KMS-11 (cell line): ENCODE results near the gene CSF2.

Experiments
- H2AFZ ChIP-seq: fragments of 200-600 bp; sonication (generic); 2 replicates; pipeline ENCODE4 v1.6.1; 2016; ENCODE audit warnings: antibody characterized with exemption, mixed run types, low read depth
- H3K27ac ChIP-seq: fragments of 200-600 bp; sonication (generic); 2 replicates; pipeline ENCODE4 v1.6.1; 2016; ENCODE audit warnings: mild to moderate bottlenecking, mixed run types
- H3K27me3 ChIP-seq: fragments of 200-600 bp; sonication (generic); 2 replicates; pipeline ENCODE4 v1.6.1; 2017; ENCODE audit warnings: mild to moderate bottlenecking, low read depth, mixed run types, moderate library complexity; ENCODE audit not compliant: insufficient read depth
- H3K36me3 ChIP-seq: fragments of 200-600 bp; sonication (generic); 2 replicates; pipeline ENCODE4 v1.6.1; 2017; ENCODE audit warnings: mild to moderate bottlenecking, mixed run types; ENCODE audit not compliant: insufficient read depth
- H3K4me1 ChIP-seq: fragments of 200-600 bp; sonication (generic); 2 replicates; pipeline ENCODE4 v1.6.1; 2016; ENCODE audit warnings: mild to moderate bottlenecking, low read depth, mixed run types; ENCODE audit not compliant: poor library complexity, severe bottlenecking
- H3K4me2 ChIP-seq: fragments of 200-600 bp; sonication (generic); 2 replicates; pipeline ENCODE4 v1.7.0; 2016; ENCODE audit warnings: mild to moderate bottlenecking, mixed run types
- H3K4me3 ChIP-seq: fragments of 200-600 bp; sonication (generic); IDR thresholded peaks from 2 replicates; pipeline ENCODE4 v1.6.1; 2017; ENCODE audit warnings: low read depth, low read length, mixed read lengths; ENCODE audit not compliant: insufficient read depth
- H3K79me2 ChIP-seq: fragments of 200-600 bp; sonication (generic); 2 replicates; pipeline ENCODE4 v1.6.1; 2016; ENCODE audit warnings: low read depth, mixed run types; ENCODE audit not compliant: insufficient read depth
- H3K9ac ChIP-seq: fragments of 200-600 bp; sonication (generic); 2 replicates; pipeline ENCODE4 v1.6.1; 2016; ENCODE audit warnings: mild to moderate bottlenecking, mixed run types
- H4K20me1 ChIP-seq: fragments of 200-600 bp; sonication (generic); 2 replicates; pipeline ENCODE4 v1.6.1; 2016; ENCODE audit warnings: mild to moderate bottlenecking, mixed run types; ENCODE audit not compliant: insufficient read depth
- TF ChIP-seq, protein P1 (sequence below): fragments of 200-600 bp; sonication (generic); conservative IDR thresholded peaks from 2 replicates; pipeline ENCODE4 v1.6.1; 2017; ENCODE audit warnings: low read depth, mild to moderate bottlenecking, antibody characterized with exemption, low read length, moderate library complexity, mixed read lengths

CSF2 gene

DNA sequence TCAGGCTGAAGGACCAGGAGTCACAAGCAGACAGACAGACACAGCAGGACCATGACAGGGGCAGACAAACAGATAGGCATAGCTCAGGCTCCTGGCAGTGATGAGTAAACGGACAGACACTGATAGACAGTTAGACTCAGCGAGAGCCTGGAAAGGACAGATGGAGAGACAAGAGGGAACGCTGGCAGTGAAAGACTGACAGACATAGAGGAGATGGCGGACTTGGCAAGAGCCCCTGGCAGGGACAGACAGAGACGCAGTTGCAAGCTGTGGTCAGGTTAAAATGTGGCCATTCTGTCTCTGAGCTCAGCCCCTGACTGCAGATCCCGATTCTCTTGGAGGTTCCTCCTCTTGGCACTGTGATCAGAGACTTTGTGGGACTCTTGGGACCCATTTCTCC is 13.6 kb downstream of the CSF2 start:
- no peak overlapping the region for H2AFZ ChIP-seq
- H3K27me3 ChIP-seq = no peaks in the 10 kb centered on the region
- H3K4me1 ChIP-seq = peaks cover 73% of the 10 kb centered on the region
- H3K36me3 ChIP-seq = no peaks in the 10 kb centered on the region
- no peak overlapping the region for H3K9ac ChIP-seq
- no peak overlapping the region for H3K4me3 ChIP-seq
- H3K27ac ChIP-seq = no peak overlapping the region
- no peak overlapping the region for H3K4me2 ChIP-seq
- H3K79me2 ChIP-seq = no peaks in the 10 kb centered on the region
- no peaks in the 10 kb centered on the region for H4K20me1 ChIP-seq
- TF ChIP-seq, protein P1, sequence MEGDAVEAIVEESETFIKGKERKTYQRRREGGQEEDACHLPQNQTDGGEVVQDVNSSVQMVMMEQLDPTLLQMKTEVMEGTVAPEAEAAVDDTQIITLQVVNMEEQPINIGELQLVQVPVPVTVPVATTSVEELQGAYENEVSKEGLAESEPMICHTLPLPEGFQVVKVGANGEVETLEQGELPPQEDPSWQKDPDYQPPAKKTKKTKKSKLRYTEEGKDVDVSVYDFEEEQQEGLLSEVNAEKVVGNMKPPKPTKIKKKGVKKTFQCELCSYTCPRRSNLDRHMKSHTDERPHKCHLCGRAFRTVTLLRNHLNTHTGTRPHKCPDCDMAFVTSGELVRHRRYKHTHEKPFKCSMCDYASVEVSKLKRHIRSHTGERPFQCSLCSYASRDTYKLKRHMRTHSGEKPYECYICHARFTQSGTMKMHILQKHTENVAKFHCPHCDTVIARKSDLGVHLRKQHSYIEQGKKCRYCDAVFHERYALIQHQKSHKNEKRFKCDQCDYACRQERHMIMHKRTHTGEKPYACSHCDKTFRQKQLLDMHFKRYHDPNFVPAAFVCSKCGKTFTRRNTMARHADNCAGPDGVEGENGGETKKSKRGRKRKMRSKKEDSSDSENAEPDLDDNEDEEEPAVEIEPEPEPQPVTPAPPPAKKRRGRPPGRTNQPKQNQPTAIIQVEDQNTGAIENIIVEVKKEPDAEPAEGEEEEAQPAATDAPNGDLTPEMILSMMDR = no peak

DNA sequence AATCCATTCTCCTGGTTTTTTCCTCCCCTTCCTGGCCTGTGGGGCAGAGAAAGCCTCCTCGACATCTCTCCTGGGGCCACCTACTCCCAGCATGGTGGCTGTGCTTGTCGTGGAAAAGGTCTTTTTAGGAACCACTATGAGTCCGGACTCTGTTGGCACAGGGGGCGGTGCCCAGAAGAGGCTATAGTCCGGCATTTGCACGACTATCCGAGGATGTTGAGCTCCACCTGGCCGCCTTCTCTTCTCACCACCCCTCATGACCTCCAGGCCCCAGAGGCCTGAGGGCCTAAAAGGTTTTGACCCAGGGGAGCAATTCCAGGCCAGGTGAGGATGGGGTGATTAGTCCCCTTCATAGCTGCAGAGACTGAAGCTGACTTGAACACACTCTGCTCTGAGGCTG is 14.1 kb downstream of the CSF2 start:
- peaks cover 68% of the 10 kb centered on the region for H3K4me1 ChIP-seq
- H3K27ac ChIP-seq = no peak overlapping the region
- H3K27me3 ChIP-seq = no peaks in the 10 kb centered on the region
- H3K4me2 ChIP-seq = no peak overlapping the region
- TF ChIP-seq, protein P1 = no peak
- H3K36me3 ChIP-seq = no peaks in the 10 kb centered on the region
- H3K4me3 ChIP-seq = no peak overlapping the region
- no peaks in the 10 kb centered on the region for H4K20me1 ChIP-seq
- no peak overlapping the region for H2AFZ ChIP-seq
- no peaks in the 10 kb centered on the region for H3K79me2 ChIP-seq
- H3K9ac ChIP-seq = no peak overlapping the region

DNA sequence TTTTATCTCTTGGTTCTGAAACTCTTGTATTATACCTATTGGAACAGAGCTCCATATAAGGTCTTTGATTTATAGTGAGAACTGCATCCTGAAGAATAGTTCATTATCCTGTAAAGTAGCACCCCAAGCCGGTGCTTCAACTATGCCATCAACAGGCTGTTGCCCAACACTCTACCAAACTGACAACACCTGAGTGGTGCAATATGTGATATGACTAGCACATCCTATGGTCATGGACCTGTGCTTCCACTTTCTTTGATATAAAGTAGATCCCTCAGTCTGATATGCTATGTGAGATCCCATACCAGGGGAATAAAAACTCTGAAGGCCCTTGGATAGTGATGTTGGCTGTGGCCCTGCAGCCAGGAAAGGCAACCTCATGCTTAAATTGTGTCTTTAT is 15.8 kb downstream of the CSF2 start:
- Histone ChIP-seq H2AFZ (no peak overlapping the region), H3K4me3 (no peak overlapping the region), H3K27ac (no peak overlapping the region), H3K4me1 (peaks cover 51% of the 10 kb centered on the region), H3K9ac (no peak overlapping the region), H3K27me3 (no peaks in the 10 kb centered on the region), H3K79me2 (no peaks in the 10 kb centered on the region), H3K4me2 (peak overlapping the region; percentile 79; the same call in 1 of the 2 replicates), H3K36me3 (no peaks in the 10 kb centered on the region), H4K20me1 (no peaks in the 10 kb centered on the region)
- TF ChIP-seq, protein P1 = no peak

DNA sequence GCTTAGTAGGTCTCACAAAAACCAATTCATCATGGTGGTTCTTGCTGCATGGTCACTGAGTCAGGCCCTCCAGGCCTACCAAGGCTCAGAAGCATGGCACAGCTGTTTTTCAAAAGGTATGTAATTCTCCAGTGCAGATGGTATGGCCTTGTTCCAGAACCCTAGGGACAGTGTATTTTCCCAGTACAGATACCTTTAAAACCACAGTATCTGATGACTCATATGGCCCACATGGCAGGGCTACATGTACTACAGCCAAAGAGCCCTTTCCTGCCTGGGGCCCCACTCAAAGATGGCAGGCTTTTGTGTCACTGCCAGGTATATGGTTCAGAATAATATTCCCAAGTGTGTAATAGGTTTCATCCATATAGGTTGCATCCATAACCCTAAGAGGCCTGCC is 16.5 kb downstream of the CSF2 start:
- TF ChIP-seq, protein P1 = no peak
- H2AFZ ChIP-seq = no peak overlapping the region; the same call in 1 of the 2 replicates
- H3K9ac ChIP-seq = no peak overlapping the region
- peak overlapping the region; percentile 79 for H3K4me2 ChIP-seq
- no peaks in the 10 kb centered on the region for H3K36me3 ChIP-seq
- H3K4me1 ChIP-seq = peaks cover 43% of the 10 kb centered on the region
- no peaks in the 10 kb centered on the region for H4K20me1 ChIP-seq
- H3K27ac ChIP-seq = peak overlapping the region; percentile 30; the same call in 1 of the 2 replicates
- no peaks in the 10 kb centered on the region for H3K79me2 ChIP-seq
- H3K4me3 ChIP-seq = no peak overlapping the region
- no peaks in the 10 kb centered on the region for H3K27me3 ChIP-seq

DNA sequence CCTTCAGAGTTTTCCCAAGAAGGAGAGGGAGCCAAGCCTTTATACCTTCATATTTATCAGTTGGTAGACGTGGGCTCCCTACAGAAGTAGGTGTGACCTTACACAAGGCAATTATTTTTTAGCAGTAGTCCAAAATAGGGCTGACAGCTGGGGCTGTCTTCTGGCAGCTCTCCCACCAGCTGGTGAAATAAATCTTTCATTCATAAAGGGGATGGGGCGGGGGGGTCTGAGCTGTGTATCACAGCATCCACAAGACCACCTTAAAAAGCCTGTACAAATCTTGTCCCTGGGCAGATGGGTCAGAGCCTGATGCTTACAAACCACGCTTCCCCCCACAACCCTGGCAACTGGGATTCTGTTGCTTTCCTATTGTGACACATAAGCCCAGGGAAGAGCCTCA is 19.7 kb downstream of the CSF2 start:
- H3K79me2 ChIP-seq = no peaks in the 10 kb centered on the region

More for the DNA sequence above, 19.7 kb downstream of the CSF2 start:
- H3K4me2 ChIP-seq = no peak overlapping the region
- H3K4me3 ChIP-seq = no peak overlapping the region
- no peaks in the 10 kb centered on the region for H3K36me3 ChIP-seq
- TF ChIP-seq, protein P1 = no peak
- H3K27me3 ChIP-seq = no peaks in the 10 kb centered on the region
- H3K4me1 ChIP-seq = peaks cover 42% of the 10 kb centered on the region
- no peak overlapping the region for H3K27ac ChIP-seq
- H3K9ac ChIP-seq = no peak overlapping the region
- H4K20me1 ChIP-seq = no peaks in the 10 kb centered on the region
- no peak overlapping the region for H2AFZ ChIP-seq
